Measurements from ENCODE around the gene NIP7.
A peak's percentile ranks its signal among the peaks of the same experiment; 100 is the strongest.
"Not testable (repeated sequence)": the region's sequence is repeated elsewhere in the genome, so short reads cannot be mapped to it uniquely, and the experiment has no call there.

NIP7 gene

DNA sequence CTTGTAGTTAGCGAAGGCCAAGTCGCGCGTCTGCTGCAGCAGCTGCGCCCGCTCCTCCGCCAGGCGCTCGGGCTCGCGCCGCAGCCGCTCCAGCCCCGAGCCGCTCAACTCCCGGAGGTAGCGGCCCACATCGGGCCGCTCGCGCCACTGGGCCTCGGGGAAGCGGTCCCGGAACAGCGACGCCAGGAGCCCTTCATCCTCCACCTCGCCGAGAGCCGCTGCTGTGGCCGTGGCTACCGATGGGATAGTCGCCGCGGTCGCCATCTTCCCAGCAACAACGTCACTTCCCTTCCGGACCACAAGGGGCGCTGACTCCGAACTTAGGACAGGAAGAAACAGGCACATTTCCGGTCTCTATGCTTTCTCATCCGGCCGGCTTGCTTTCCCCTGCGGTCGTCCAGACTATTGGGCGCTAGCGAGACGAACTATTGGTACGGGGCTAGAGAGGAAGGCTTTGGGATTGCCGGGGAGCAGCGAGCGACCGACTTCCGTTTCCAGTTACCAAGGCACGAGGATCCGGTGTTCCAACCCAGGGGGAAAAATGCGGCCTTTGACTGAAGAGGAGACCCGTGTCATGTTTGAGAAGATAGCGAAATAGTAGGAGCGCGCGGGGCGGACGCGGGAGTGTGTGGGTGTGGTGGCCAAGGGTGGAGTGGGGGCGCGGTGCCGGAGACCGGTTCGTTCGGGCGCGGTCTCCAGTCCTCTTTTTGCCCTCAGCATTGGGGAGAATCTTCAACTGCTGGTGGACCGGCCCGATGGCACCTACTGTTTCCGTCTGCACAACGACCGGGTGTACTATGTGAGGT lies at the start of gene NIP7, which contains the start of gene COG8:
Gene NIP7 (plus strand): TSS at position 484 of the 806 bp plus-strand sequence. CDS start 58 bp downstream, at position 542.
Gene COG8 (minus strand): TSS at position 276 of the 806 bp plus-strand sequence. CDS start 12 bp downstream, at position 264.
- DNase-seq (ENCODE audit: low read depth in 2 of 2), result peak; percentile 96 to 97

GRCh38 chr16:69291657-69292056 lies 47.9 kb upstream of the NIP7 start:
- not testable (repeated sequence) for DNase-seq (ENCODE audit: low read depth in 2 of 2)

DNA sequence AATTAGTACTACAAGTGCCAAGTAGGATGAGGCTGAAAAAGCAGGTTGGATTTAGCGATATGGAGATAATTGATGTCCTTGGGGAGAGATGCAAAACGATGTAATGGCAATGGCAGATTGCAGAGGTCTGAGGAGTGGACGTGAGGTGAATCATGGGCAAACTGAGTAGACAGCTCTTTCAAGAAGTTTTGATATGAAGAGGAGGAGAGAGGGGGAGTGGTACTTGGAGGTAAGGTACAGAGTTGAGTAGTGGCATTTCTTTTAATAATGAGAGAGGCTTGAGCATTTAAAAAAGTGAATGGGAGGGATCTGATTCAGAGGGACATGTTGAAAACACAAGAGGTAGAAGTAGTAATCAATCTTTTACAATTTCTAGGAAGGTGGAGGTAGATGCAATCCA lies 46.2 kb upstream of the NIP7 start:
- DNase-seq (ENCODE audit: low read depth in 2 of 2), result no peak

DNA sequence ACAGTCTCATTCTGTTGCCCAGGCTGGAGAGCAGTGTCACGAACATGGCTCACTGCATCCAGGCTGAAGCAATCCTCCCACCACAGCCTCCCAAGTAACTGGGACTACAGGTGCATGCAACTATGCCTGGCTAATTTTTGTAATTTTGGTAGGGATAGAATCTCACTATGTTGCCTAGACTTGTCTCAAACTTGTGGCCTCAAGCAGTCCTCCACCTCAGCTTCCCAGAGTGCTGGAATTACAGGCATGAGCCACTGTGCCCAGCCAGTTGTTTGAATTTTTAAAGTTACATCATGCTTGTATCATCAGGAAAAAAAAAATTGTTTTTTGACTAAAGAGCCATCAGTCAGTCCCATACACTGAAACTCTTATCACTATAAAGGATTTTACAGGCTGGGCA lies 45.5 kb upstream of the NIP7 start:
- no peak for DNase-seq (ENCODE audit: low read depth in 2 of 2)

- DNase-seq (ENCODE audit: low read depth in 2 of 2), result not testable (repeated sequence)
These were observed 42.8 kb upstream of the NIP7 start for GRCh38 chr16:69296771-69297170.

DNA sequence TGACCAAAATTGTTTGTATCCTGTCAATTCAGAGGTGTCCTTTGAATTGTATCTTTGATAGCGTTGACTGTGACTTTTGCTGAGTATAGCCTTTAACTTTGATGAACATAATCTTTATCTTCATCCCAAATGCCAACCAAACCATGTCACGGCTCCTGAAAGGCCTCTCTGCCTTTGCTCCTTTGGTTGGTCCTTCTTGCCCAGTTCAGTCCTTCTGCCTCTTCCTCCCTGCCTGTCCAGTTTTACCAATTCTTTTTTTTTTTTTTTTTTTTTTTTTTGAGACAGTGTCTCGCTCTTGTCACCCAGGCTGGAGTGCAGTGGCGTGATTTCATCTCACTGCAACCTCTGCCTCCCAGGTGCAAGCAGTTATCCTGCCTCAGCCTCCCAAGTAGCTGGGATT lies 41.3 kb upstream of the NIP7 start:
- no peak for DNase-seq (ENCODE audit: low read depth in 2 of 2)

- DNase-seq (ENCODE audit: low read depth in 2 of 2), result no peak
These were observed 38.4 kb upstream of the NIP7 start for GRCh38 chr16:69301187-69301586.

DNA sequence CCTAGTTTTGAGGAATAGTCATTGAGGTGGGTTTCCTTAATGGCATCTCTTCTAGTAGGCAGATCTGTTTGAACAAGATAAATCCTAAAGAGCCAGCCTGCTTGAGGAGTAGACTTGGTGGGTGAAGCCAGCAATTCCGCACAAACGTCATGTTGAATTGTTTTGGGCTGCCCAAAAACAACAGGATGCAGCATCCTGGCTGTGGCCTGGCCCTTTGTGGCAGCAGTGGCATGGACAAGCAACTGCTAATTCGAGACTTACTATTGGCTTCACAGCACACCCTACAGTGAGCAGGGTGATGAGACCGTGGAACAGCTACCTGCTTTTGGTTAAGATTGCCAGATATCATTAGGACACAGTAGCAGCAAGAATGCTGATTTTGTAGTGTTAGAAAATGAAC lies 37.7 kb upstream of the NIP7 start:
- no peak for DNase-seq (ENCODE audit: low read depth in 2 of 2)

GRCh38 chr16:69302301-69302700 lies 37.3 kb upstream of the NIP7 start:
- no peak for DNase-seq (ENCODE audit: low read depth in 2 of 2)

GRCh38 chr16:69306031-69306430 lies 33.5 kb upstream of the NIP7 start:
- no peak for DNase-seq (ENCODE audit: low read depth in 2 of 2)

GRCh38 chr16:69307091-69307490 lies 32.5 kb upstream of the NIP7 start:
- no peak for DNase-seq (ENCODE audit: low read depth in 2 of 2)

GRCh38 chr16:69307856-69308255 lies 31.7 kb upstream of the NIP7 start:
- no peak for DNase-seq (ENCODE audit: low read depth in 2 of 2)

- DNase-seq (ENCODE audit: low read depth in 2 of 2), result no peak
These were observed 30.3 kb upstream of the NIP7 start for GRCh38 chr16:69309316-69309715.

DNA sequence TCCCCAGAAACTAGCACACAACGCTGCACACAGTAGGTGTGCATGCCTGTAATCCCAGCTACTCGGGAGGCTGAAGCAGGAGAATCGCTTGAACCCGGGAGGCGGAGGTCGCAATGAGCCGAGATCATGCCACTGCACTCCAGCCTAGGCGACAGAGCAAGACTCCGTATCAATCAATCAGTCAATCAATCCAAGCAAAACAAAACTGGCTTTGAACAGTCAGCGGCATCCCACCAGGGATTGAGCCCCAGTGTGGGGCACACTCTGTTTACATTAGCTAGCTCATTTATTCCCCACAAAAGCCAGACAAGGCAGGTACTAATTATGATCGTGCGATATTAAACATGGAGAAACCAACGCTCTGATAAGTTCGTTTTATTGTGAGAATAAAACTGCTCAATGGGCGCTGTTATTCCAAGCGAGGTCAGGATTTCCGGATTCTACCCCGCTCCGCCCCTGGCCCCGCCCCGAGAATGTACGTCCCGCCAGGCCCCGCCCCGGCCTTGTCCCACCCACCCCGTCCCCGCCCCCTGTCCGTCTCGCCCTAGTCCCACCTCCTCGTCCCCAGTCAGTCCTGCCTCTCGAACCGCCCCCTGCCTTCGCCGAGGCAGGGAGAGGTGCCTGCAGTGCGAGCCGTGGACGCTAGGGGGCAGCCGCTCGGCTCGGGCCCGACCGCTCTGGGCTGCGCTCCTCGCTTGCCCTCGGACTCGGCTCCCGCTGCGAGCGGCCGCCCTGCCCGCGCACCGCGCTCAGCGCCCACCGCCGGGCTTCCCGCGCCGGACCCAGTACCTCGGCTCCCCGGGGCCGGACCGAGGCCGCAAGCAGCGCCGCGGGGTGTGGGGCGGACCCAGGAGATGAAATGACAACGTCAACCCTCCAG lies 28.7 kb upstream of the NIP7 start, which contains the start of gene VPS4A:
Gene VPS4A (plus strand): TSS at position 698 of the 880 bp plus-strand sequence. CDS start 162 bp downstream, at position 860.
- peak; percentile 90 for DNase-seq (ENCODE audit: low read depth in 2 of 2)

DNA sequence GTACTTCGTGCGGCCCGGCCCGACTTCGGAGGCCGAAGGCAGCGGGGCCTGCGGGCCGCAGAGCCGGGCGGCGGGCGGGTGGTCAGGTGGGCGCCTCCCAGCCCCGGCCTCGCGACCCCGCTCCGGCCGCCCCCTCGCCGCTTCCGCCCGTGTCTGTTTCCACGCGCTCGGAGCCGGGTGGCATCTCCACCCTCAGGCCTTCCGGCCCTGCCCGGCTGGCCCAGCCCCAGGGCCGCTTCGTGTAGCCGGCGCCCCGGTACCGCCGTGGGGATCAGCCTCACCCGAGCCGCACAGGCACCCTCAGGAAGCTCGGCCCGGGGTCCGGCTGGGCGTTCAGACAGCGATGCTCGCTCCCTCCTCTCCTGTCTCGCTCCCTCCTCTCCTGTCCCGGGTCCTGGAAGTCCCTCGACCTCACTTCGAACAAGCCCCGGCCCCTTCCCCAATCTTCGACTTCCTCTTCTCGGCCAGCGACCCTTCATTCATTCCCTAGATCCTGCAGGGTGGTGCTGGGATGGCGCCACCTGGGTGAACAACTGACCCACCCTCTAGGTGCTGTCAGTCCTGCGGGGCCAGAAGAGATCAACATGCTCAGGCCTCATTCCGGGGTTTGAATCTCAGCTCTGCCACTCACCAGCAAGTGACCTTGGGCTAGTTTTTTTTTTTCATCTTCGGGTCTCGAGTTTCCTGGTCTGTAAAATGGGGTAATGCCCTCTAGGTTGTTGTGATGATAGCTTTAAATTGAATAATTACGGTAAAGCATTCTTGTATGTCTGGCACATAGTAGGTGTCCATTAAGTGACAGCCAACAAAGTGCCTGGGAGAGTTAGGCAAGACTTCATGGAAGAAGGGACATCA lies 27.8 kb upstream of the NIP7 start:
- no peak for DNase-seq (ENCODE audit: low read depth in 2 of 2)

DNA sequence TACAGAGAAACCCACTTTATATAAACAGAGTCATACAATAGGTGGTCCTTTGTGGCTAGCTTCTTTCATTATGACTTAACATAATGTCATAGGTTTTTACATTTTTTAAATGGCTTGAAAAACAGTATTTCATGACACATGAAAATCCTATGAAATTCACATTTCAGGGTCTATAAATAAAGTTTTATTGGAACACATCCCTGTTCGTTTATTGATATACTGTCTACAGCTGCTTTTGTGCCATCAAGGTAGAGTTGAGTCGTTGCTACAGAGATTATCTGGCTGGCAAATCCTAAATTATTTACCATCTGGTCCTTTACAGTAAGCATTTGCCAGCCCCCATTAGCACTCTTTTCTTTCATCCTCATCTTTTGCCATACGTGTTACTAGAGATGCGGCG lies 26.1 kb upstream of the NIP7 start:
- DNase-seq (ENCODE audit: low read depth in 2 of 2), result no peak

- DNase-seq (ENCODE audit: low read depth in 2 of 2), result no peak
These were observed 25.0 kb upstream of the NIP7 start for GRCh38 chr16:69314534-69314933.

GRCh38 chr16:69315486-69316311 lies 23.9 kb upstream of the NIP7 start:
- DNase-seq (ENCODE audit: low read depth in 2 of 2), result no peak

- no peak for DNase-seq (ENCODE audit: low read depth in 2 of 2)
These were observed 23.0 kb upstream of the NIP7 start for GRCh38 chr16:69316595-69317034.

DNA sequence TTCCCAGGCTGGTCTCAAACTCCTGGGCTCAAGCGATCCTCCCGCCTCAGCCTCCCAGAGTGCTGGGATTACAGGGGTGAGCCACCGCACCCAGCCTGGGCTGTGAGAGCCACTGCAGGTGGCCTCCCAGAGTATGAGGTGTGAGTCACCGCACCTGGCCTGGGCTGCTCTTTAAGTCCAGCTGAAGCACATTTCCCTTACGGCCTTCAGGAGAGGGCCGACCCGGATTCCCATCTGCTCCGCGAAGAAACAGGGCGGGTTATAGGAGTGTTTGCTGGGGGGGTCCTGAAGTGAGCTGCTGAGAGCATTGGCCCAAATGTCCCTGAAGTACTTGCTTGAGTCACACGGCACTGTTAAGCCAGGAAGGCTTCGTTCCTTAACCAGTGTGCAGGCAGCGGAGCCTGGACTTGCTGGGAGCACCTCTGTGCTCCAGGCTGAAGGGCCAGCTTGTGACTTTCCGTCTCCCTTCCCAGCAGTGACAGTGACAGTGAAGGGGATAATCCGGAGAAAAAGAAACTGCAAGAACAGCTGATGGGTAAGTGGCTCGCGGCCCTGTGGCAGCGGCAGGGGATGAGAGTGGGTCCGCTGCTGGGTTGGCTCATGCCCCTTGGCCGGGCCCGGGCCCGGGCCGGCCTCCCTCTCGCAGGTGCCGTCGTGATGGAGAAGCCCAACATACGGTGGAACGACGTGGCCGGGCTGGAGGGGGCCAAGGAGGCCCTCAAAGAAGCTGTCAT lies 21.2 kb upstream of the NIP7 start:
- DNase-seq (ENCODE audit: low read depth in 2 of 2), result no peak

All from fibroblast of skin of left quadriceps (primary cell).